GM19035 (cell line): Measurements from ENCODE around the gene EMP1.

Experiments used
- ATAC-seq: cut with Tn5 transposase; IDR thresholded peaks from one replicate; pipeline ENCODE4 v1.9.1; 2021; ENCODE audit not compliant: unreplicated experiment

The EMP1 gene, protein sequence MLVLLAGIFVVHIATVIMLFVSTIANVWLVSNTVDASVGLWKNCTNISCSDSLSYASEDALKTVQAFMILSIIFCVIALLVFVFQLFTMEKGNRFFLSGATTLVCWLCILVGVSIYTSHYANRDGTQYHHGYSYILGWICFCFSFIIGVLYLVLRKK

DNA sequence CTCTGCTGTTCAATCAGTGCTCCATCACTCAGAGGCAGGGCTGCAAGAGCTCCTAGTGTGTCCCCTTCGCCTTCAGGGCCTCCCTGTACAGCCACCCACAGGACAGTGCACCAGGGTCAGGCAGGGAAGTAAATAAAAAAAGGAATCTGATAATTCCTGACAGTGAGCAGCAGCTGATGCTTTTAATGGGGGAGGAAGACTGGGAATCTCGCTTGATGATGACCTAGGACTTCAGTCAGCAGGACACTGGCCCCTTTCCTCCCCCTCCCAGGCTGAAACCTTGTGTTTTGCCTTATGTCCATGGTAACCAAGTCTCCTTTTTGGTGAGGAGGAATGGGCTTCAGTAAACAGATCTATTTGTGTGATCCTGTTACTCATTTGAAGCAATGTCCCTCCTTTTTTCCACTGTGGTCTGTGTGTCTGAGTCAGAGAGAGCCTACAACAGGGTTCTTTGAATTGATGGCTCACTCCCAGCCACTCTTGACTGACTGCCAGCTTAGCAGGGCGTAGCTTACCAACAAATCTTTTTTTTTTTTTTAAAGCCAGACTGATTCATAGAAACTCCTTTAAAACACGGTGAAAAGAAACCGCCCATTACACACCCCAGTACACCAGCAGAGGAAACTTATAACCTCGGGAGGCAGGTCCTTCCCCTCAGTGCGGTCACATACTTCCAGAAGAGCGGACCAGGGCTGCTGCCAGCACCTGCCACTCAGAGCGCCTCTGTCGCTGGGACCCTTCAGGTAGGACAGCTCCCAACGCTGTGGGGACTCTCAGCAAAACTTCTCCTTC, at the start of gene EMP1:
TSS of gene EMP1 (plus strand) at position 597 of the 792 bp plus-strand sequence. CDS start 14,785 bp downstream, outside the sequence.
- ATAC-seq = peak; percentile 80

DNA sequence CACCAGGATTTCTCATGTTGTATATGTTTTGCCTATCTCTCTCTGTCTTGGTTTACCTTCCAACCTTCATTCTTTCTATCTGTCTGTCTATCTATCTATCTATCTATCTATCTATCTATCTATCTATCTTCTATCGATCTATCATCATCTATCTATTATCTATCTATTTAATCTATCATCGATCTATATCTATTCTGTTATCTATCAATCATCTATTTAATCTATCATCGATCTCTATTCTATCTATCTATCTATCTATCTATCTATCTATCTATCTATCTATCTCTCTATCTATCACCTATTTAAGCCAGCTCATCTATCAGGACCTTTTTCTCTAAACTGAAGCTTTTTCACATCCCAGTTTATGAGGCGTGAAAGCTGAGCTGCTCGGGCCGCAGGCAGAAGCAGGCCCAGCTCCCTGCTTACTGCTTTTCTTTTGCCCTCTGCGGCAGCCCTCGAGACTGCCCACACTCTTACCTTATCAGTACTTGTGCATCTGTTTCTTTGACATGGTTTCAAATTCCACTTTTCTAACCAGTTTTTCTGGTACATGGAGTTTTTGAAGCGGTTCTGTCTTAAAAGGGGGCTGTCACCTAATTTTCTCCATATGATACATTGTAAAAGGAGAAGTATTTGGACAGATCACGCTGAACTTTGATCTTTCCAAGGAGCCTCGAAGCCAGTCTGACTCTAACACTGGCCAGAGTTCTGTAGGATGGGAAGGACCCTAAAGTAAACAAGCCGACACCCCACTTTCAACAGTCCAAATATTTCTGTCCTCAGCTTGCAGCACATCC, 48.6 kb upstream of the EMP1 start:
- ATAC-seq = no peak

DNA sequence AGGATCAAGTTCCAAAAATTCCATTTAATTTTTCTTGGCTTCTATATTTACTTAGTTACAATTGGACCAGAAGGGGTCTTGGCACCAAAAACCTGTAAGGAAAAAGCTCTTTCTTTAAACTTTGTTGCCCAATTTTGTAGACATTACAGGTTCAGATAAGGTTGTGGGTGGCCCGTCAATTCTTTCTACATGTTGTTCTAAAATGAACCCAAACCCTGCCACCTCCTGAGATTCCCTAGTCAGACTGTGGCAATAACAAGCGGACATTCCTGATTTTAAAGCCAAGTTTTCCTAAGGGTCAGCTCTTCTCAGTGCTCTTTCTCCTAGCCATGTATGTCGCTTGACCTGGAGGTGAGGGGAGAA, 48.1 kb upstream of the EMP1 start:
- no peak for ATAC-seq

DNA sequence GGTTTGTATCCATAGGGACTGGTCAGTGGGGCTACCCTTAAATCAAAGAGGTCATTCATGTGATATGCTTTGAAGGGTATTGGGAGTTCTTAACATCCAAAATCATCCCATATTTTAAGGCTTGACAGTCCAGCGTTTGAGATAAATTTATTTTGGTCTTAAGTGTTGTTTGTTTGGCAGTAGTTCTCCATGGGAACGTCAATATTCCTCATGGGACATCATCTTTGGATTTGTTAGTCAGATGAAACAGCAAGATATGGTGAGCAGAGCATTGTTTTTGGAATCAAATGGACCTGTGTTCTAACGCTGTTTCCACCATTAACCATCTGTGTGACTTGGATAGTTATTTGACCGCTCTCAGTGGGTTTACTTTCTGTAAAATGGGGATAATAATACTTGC, 47.1 kb upstream of the EMP1 start:
- ATAC-seq = no peak

DNA sequence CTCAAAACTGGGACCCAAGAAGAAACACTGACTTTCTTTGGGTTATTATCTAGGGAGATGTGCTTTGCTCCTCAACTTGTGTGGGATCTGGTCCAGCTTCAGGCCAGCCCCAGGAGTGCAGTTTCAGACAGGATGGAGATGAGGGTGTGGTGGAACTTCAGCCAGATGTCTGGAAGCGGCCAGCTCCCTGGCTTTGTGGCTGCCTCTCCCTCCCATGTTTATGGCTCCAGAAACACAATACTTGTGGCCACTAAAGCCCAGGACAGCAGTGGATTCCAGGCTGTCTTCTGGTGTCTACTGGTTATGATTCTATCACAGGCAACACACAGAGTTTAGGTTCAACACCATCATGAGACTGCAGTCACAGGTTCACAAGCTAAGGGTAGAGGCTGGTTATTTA, 44.2 kb upstream of the EMP1 start:
- ATAC-seq = no peak

DNA sequence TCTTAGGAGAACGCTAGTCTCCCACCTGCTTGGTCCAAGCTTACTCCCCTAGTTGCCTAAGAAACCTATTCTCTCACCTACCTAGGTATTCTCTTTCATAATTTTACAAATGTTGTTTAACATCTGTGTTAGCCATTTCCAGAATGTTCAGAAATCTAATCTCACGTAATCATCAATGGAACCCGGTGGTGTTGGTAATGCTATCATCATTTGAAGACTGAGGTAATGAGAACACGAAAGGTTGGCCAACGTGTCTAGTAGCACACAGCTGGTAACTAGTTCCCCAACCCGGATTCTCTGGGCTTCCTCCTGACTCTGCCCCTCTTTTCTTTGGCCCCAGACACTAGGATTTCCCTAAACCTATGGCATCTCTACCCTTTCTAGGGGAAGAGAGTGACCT, 43.8 kb upstream of the EMP1 start:
- ATAC-seq = no peak

DNA sequence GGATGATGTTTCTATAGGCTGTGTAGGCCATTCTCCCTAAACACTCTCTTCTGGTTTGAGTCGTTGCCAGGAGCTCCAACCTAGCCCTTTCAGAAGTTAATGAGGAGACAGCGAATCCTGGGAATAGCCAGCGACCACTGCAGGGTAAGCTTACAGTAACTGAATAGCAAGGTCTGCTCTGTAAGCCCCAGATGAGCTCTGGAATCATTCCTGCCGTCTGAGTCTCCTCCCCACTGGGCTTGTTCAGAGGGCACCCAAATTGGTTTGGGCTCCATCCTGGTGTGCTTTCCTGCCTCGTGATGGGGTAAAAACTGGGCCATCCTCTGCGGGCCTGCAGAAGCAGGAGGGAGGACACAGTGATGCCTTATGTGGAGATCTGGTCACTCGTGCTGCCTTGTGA, 43.3 kb upstream of the EMP1 start:
- no peak for ATAC-seq

DNA sequence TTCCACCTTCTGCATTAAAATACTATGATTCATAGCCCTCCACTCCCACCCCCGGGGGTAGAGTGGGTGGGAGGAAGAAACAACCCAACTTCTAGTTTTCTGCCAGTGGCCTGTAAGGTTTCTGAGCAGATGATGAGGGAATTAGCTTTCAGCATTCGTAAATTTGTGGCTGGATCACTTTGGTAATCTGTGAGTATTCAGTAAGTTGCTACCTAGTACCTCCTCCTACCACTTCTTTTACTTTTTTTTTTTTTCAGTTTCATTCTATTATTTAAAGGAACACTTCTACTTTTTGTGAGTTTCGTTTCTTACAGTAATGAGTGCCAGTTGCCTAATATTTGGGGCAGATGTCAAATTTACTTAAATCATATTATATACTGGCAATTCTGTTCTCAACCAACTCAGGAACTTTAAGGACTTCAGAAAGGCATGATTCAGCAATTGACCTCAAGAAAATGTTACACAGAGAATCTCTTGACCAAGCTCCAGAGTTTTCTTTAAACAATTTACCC, 42.4 kb upstream of the EMP1 start:
- ATAC-seq = no peak

DNA sequence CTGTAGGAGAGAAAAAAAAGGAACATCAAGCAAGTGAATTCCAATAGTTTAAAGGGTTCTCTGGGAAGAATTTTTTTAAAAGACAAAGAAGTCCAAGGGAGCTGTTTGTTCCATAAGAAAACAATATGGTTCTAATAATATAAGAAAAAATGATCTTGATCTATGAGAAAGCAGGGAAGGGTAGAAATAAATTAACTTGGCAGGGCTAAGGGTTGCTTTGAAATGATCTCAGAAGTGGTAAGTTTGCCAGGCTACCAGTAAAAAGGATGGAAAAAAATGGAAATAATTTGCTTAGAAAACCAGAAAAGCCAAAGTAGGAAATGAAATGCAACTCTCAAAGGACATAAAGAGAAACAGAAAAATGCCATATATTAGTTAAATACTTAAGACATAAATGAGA, 41.7 kb upstream of the EMP1 start:
- no peak for ATAC-seq

DNA sequence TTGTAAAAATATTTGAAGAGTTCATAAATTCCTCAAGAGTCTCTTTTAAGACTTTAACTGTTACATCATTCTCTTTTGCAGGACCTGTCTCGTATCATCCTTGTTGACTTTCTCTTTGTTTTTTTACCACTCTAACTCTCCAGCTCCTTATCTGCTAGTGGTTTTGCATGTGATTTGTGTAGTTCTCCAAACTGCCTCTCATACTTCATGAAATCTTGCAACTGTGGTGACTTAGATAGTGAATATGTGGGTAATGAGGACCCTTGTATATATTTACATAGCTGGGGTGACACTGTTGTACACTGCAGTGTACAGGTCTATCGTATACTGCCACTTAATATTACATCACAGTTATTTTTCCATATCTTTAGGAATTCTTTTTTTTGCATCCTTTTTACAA, 40.2 kb upstream of the EMP1 start:
- ATAC-seq = no peak

DNA sequence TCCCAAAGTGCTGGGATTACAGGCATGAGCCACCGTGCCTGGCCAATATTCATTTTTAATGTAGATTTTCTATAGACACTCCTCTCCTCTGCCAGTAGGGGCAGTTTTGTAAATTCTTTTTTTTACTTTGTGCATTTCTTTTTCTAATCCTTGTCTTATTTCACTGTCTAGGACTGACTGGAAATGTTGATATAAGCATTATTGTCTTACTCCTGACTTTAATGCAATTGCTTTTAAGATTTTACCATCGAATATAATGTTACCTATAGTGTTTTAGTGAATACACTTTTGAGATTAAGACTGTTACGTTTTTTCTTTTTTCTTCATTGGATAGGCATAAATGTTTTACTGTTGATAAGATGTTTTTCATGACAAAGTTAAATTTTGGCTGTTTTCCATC, 35.4 kb upstream of the EMP1 start:
- no peak for ATAC-seq

DNA sequence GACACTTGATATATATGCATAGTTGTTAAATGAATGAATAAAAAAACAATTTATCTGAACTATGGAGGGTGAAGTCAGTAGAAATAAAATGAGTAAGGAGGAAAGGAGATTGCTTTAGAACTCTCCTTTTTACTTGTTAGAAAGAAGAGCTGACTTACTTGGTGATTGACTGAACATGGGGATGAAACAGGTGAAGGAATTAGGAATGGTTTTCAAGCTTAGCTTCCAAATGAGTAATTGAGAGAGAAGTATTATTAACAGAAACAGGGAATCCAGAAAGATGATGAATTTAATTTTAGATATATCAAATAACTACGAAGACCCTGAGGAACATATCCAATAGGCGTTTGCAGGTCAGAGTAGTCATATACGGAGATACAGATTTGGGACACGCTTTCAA, 33.6 kb upstream of the EMP1 start:
- no peak for ATAC-seq

DNA sequence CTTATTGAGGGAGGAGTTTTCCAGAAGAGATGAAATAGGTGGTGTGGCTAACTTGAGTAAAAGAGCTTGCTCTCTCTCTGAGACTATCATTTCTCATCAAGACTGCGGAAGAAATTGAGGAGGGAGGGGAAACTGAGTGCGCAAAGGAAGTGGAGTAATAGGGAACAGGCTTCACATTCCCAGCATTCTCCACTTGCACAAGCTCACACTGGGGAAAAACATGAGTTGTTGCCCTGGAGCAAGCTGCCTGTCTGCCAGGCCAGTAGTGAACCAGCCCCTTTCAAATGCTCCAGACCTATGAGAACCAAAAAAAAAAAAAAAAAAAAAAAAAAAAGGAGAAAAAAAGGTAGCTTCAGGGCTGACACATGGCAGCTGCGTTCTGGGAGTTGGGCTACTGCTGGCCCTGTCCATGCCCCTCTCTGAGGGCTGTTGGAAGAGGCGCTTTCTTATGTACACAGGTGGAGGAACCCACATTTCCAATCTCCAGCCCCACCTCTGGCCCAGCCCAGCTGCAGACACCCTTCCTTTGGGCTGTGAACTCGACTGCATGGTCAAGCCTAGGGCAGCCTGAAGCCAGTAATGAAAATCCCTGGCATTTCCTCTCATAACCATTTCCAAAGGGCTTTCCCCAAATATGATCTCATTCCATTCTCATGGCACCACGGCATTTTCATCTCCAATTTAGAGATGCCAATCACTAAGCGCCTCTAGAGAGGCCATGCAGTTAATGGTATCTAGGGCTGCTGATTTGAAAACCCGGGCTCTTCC, 32.5 kb upstream of the EMP1 start:
- ATAC-seq = no peak

DNA sequence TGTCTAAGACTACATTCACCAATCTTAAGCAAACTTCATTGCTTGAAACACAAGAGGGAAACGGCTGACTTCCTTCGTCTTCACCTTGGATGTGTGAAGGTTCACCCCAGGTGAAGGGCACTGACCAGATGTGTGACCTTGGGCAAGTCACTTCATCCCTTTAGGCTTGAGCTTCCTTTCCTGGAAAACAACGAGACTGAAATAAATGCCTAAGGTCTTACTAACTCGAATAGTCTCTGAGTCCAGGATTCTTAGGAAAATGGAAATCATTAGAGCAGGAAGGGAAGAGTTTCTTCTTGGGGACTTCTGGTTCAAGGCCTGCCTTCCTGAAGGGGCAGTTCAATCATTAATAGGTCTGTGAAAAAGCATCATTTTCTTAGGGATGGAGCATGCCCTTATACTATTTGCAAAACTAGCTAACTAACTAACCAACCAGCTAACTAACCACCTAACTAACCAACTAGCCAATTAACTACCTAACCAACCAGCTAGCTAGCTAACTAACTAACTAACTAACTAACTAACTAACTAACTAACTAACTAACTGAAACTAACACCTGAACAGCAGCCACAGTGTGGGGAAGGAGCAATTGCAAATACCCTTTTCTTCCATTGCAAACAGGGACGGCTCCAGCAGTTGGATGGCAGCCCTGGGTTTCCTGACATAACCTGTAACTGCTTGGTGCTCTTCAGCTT, 31.5 kb upstream of the EMP1 start:
- ATAC-seq = no peak

DNA sequence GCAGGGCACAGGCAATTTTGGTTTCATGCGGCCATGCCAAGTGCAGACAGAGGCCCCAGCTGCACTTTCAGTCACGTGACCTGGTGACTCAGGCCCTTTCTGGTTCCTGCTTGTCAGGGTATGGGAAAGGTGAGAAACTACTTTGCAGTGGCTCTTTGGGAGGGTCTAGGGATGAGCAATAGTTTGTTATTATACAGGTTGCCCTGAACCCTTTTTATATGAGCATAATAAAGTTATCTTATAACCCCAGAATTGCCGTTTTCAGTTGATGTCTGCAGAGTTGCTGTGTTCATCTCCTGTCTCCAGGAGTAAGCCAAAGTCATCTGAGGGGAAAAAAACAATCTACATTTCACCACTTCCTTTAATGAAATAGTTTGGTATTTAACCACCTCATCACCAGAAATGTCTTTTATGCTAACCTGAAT, 30.9 kb upstream of the EMP1 start:
- ATAC-seq = no peak

DNA sequence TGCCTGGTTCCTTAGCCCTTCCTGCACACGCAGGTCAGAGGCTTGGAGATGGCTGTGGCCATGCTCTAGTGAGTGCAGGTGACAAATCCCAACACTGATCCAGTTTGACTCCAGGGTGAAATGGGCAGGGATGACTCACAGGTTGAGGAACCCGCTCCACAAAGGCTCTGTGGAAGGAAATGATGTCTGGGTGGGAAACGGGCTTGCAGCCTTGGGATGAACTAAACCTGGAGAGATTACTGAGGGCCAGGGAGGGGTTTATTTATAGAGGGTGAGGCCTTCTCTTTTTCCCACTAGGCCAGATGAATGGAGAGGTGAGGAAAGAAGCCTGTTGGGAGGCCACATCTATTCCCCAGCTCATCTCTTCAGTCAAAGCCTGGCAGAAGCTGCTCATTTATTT, 29.3 kb upstream of the EMP1 start:
- no peak for ATAC-seq

DNA sequence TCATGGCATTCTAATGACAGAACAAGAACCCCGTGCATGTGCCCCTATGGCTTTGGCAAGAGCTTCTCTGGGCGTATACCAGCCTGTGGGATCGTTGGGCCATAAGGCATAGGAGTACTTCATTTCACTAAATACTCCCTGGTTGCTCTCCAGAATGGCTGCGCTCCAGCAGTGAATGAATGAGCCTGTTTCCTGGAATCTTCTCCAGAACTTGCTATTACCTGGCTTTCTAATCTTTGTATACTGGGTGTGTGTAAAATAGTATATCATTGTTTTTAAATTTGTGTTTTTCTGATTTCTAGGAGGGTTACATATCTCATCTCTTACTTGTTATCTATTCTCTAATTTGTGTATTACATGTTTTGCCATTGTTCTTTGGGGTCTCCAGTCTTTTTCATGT, 28.6 kb upstream of the EMP1 start:
- ATAC-seq = no peak

DNA sequence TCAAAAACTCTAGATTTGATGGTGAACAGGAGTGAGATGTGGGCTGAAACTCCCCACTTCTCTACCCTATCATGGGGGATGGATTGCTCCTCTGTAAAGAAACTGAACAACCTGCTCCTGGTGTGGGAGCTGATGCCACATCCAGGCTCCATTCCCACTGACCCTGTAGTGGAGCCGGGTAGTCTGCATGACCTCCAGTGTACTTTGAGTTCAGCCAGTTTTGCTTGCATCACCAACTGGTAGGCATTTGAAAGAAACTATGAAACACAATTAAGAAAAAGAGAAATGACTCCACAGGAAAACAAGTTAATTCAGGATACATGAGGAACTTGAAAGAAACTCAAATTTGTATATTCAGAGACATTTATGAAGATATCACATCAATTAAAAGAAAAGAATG, 27.3 kb upstream of the EMP1 start:
- ATAC-seq = no peak

DNA sequence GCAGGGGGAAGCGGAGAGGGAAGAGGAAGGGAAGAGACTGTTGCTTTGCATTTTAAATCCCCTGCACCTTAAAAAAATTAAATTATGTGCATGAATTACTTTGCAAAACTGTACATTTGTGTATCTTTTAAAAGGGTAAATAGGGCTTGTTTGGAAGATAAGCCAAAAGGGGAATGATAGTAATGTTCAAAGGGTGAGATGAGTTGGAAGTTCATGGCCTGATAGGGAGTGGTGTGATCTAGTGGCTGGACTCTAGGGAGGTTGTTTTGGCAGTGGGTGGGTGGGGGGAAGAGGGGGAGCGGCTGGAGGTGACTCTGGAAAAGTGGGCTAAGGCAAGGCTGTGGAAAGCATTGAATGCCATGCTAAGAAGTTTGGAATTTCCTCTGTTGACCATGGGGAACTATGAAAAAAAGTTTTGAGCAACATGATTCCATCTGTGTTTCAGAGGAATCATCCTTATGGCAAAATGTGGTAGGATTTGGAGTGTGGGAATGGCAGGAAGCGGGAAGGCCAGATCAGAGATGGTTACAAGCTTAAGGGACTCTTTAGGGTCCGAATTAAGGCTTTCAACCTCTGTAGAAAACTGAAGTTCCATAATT, 25.5 kb upstream of the EMP1 start:
- no peak for ATAC-seq
